ENCODE measurements around the gene NEK4.

NEK4 gene

GRCh38 chr3:52774901-52775864 is 4.4 kb upstream of the NEK4 start:
- Histone ChIP-seq H3K9me3 (replicated peaks; ENCODE audit: insufficient read depth, low read length) (no peaks in the 10 kb centered on the region), H3K9me2 (replicated peaks; ENCODE audit: insufficient read depth, low read length) (no peaks in the 10 kb centered on the region), H4K20me1 (ENCODE audit: insufficient read depth, low read length) (no peaks in the 10 kb centered on the region), H3K27me3 (replicated peaks; ENCODE audit: insufficient read depth, low read length) (no peaks in the 10 kb centered on the region), H3K4me1 (ENCODE audit: low read length) (0 out of 2 replicates have a peak, but pooled peaks cover 2% of the 10 kb centered on the region), H3K9ac (ENCODE audit: low read length) (no peak overlapping the region), H2AFZ (ENCODE audit: low read length) (peak overlapping the region; percentile 3; the same call in 1 of the 2 replicates), H3K27ac (ENCODE audit: low read length) (no peak overlapping the region), H3K4me2 (ENCODE audit: low read depth, low read length) (no peak overlapping the region), H3F3A (ENCODE audit: insufficient read depth, low read length) (0 out of 2 replicates have a peak, but pooled peaks cover under 1% of the 10 kb centered on the region), H3K4me3 (ENCODE audit: low read length) (no peak overlapping the region), H3K36me3 (replicated peaks; ENCODE audit: insufficient read depth, low read length) (no peaks in the 10 kb centered on the region), H3K79me2 (ENCODE audit: low read length) (peaks cover under 1% of the 10 kb centered on the region)
- TF ChIP-seq EZH2phosphoT487 (IDR thresholded peaks at IDR 0.05; ENCODE audit: low read length) (no peak), EZH2 (optimal IDR thresholded peaks at IDR 0.05; ENCODE audit: low read depth, low read length) (no peak)
- DNase-seq = no peak

DNA sequence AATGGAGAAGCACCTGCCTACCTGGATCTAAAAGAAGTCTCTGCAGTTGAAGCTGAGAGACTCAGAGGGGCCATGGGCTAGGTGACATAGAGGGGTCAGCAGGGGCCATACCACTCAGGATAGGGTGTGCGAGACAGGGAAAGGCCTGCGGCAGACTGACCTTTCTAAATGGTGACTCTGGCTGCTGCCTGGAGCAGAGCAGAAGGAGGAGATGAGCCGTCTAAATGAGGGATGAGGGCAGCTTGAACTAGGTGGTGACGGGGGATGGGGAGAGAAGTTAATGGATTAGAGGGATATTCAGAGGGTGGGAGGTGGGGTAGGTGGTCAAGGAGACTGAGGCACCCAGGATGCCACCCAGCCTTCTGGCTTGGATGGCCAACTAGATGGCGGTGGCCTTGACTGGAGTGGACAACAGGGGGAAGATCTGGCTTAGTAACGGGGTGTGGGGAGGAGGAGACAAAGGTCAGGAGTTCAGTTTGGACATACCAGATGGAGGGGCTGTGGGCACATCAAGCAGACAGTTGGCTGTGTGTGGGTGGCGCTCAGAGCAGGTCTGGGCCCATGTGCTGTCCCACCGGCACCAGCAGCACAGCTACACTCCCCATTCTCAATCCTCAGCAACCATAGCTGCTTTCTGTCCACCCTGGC is 3.5 kb upstream of the NEK4 start:
- no peaks in the 10 kb centered on the region for H3K36me3 ChIP-seq (replicated peaks; ENCODE audit: insufficient read depth, low read length)
- no peaks in the 10 kb centered on the region for H3K9me2 ChIP-seq (replicated peaks; ENCODE audit: insufficient read depth, low read length)
- H3K4me3 ChIP-seq (ENCODE audit: low read length) = no peak overlapping the region
- peaks cover 11% of the 10 kb centered on the region for H3K79me2 ChIP-seq (ENCODE audit: low read length)
- H3K9ac ChIP-seq (ENCODE audit: low read length) = no peak overlapping the region
- H3K4me2 ChIP-seq (ENCODE audit: low read depth, low read length) = no peak overlapping the region
- no peak overlapping the region for H2AFZ ChIP-seq (ENCODE audit: low read length)
- H3K4me1 ChIP-seq (ENCODE audit: low read length) = peaks cover 9% of the 10 kb centered on the region
- no peak overlapping the region for H3K27ac ChIP-seq (ENCODE audit: low read length)
- no peak for DNase-seq
- no peaks in the 10 kb centered on the region for H3K27me3 ChIP-seq (replicated peaks; ENCODE audit: insufficient read depth, low read length)
- H3K9me3 ChIP-seq (replicated peaks; ENCODE audit: insufficient read depth, low read length) = no peaks in the 10 kb centered on the region
- TF ChIP-seq EZH2 (optimal IDR thresholded peaks at IDR 0.05; ENCODE audit: low read depth, low read length) (no peak), EZH2phosphoT487 (IDR thresholded peaks at IDR 0.05; ENCODE audit: low read length) (no peak)
- no peaks in the 10 kb centered on the region for H4K20me1 ChIP-seq (ENCODE audit: insufficient read depth, low read length)
- 0 out of 2 replicates have a peak, but pooled peaks cover 2% of the 10 kb centered on the region for H3F3A ChIP-seq (ENCODE audit: insufficient read depth, low read length)

- Histone ChIP-seq H3K9me3 (replicated peaks; ENCODE audit: insufficient read depth, low read length) (no peaks in the 10 kb centered on the region), H3K27ac (ENCODE audit: low read length) (no peak overlapping the region), H3K36me3 (replicated peaks; ENCODE audit: insufficient read depth, low read length) (no peaks in the 10 kb centered on the region), H3K27me3 (replicated peaks; ENCODE audit: insufficient read depth, low read length) (no peaks in the 10 kb centered on the region), H2AFZ (ENCODE audit: low read length) (no peak overlapping the region), H3K79me2 (ENCODE audit: low read length) (peaks cover 18% of the 10 kb centered on the region), H3K4me1 (ENCODE audit: low read length) (peaks cover 9% of the 10 kb centered on the region), H3K4me2 (ENCODE audit: low read depth, low read length) (no peak overlapping the region), H3K4me3 (ENCODE audit: low read length) (no peak overlapping the region), H4K20me1 (ENCODE audit: insufficient read depth, low read length) (no peaks in the 10 kb centered on the region), H3K9ac (ENCODE audit: low read length) (no peak overlapping the region), H3K9me2 (replicated peaks; ENCODE audit: insufficient read depth, low read length) (no peaks in the 10 kb centered on the region), H3F3A (ENCODE audit: insufficient read depth, low read length) (0 out of 2 replicates have a peak, but pooled peaks cover 2% of the 10 kb centered on the region)
- TF ChIP-seq EZH2 (optimal IDR thresholded peaks at IDR 0.05; ENCODE audit: low read depth, low read length) (no peak), EZH2phosphoT487 (IDR thresholded peaks at IDR 0.05; ENCODE audit: low read length) (no peak)
- TF ChIP-seq, protein P1, sequence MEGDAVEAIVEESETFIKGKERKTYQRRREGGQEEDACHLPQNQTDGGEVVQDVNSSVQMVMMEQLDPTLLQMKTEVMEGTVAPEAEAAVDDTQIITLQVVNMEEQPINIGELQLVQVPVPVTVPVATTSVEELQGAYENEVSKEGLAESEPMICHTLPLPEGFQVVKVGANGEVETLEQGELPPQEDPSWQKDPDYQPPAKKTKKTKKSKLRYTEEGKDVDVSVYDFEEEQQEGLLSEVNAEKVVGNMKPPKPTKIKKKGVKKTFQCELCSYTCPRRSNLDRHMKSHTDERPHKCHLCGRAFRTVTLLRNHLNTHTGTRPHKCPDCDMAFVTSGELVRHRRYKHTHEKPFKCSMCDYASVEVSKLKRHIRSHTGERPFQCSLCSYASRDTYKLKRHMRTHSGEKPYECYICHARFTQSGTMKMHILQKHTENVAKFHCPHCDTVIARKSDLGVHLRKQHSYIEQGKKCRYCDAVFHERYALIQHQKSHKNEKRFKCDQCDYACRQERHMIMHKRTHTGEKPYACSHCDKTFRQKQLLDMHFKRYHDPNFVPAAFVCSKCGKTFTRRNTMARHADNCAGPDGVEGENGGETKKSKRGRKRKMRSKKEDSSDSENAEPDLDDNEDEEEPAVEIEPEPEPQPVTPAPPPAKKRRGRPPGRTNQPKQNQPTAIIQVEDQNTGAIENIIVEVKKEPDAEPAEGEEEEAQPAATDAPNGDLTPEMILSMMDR (IDR thresholded peaks at IDR 0.05; ENCODE audit: low read length) = no peak
- DNase-seq = no peak
Observed at GRCh38 chr3:52773361-52774065, 2.8 kb upstream of the NEK4 start.

DNA sequence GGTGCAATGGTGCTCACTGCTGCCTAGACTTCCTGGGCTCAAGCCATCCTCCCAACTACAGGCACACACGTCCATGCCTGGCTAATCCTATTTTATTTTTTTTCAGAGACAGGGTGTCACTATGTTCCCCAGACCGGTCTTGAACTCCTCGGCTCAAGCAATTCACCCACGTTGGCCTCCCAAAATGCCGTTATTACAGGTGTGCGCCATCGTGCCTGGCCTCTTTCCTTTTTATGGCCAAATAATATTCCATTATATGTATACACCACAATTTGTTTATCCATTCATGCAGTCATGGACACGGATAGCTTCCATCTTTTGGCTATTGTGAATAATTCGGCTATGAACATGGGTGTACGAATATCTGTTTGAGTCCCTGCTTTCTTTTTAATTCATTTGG is 962 bp upstream of the NEK4 start:
- Histone ChIP-seq H3K27me3 (replicated peaks; ENCODE audit: insufficient read depth, low read length) (no peaks in the 10 kb centered on the region), H3K9me2 (replicated peaks; ENCODE audit: insufficient read depth, low read length) (no peaks in the 10 kb centered on the region), H3K4me1 (ENCODE audit: low read length) (peaks cover 9% of the 10 kb centered on the region), H3K4me3 (ENCODE audit: low read length) (no peak overlapping the region), H3K27ac (ENCODE audit: low read length) (no peak overlapping the region), H3F3A (ENCODE audit: insufficient read depth, low read length) (0 out of 2 replicates have a peak, but pooled peaks cover 2% of the 10 kb centered on the region), H3K9me3 (replicated peaks; ENCODE audit: insufficient read depth, low read length) (no peaks in the 10 kb centered on the region), H3K79me2 (ENCODE audit: low read length) (peaks cover 26% of the 10 kb centered on the region), H4K20me1 (ENCODE audit: insufficient read depth, low read length) (no peaks in the 10 kb centered on the region), H3K36me3 (replicated peaks; ENCODE audit: insufficient read depth, low read length) (no peaks in the 10 kb centered on the region), H3K4me2 (ENCODE audit: low read depth, low read length) (peak overlapping the region; percentile 88; the same call in 1 of the 2 replicates), H2AFZ (ENCODE audit: low read length) (peak overlapping the region; percentile 94), H3K9ac (ENCODE audit: low read length) (no peak overlapping the region)
- DNase-seq = no peak
- TF ChIP-seq EZH2phosphoT487 (IDR thresholded peaks at IDR 0.05; ENCODE audit: low read length) (no peak), EZH2 (optimal IDR thresholded peaks at IDR 0.05; ENCODE audit: low read depth, low read length) (no peak)
- TF ChIP-seq, protein P1 (IDR thresholded peaks at IDR 0.05; ENCODE audit: low read length) = no peak

Data from MM.1S (cell line).